HEK293T (cell line): ENCODE results near the gene DIP2A.

Source experiments
- CTCF ChIA-PET: fragments of 350-600 bp; formaldehyde crosslinking; extraction: SDS; loops from one replicate; lab custom pipeline; 2021; ENCODE audit warnings: antibody characterized with exemption, inconsistent platforms; lab: Yijun Ruan, JAX
- POLR2A ChIA-PET: fragments of 350-600 bp; formaldehyde crosslinking; extraction: SDS; loops from one replicate; lab custom pipeline; 2020; ENCODE audit warnings: antibody characterized with exemption, inconsistent platforms; lab: Yijun Ruan, JAX
- DNase-seq: peaks from one replicate; pipeline ENCODE4 v3.0.0; 2012; ENCODE audit warnings: mixed read lengths; ENCODE audit errors: extremely low spot score
- ARNT ChIP-seq: fragments of 450-650 bp; IDR thresholded peaks from 2 replicates; pipeline ENCODE4 v1.6.1; 2017; ENCODE audit warnings: mild to moderate bottlenecking
- BHLHE40 ChIP-seq: fragments of 450-650 bp; IDR thresholded peaks from 2 replicates; pipeline ENCODE4 v1.6.1; 2016; ENCODE audit warnings: mild to moderate bottlenecking, moderate library complexity, borderline replicate concordance
- CTBP1 ChIP-seq: fragments of 450-650 bp; IDR thresholded peaks from 2 replicates; pipeline ENCODE4 v1.6.1; 2016; ENCODE audit warnings: borderline replicate concordance
- ELF4 ChIP-seq: fragments of 450-650 bp; IDR thresholded peaks from 2 replicates; pipeline ENCODE4 v1.6.1; 2017; ENCODE audit warnings: antibody characterized with exemption
- FOXA1 ChIP-seq: fragments of 450-650 bp; IDR thresholded peaks from 2 replicates; pipeline ENCODE4 v1.6.1; 2016; ENCODE audit warnings: mild to moderate bottlenecking
- FOXK2 ChIP-seq: fragments of 450-650 bp; IDR thresholded peaks from 2 replicates; pipeline ENCODE4 v1.6.1; 2016; ENCODE audit warnings: mild to moderate bottlenecking
- FOXM1 ChIP-seq: fragments of 450-650 bp; IDR thresholded peaks from 2 replicates; pipeline ENCODE4 v1.6.1; 2017; ENCODE audit warnings: mild to moderate bottlenecking, borderline replicate concordance
- HDGF ChIP-seq: fragments of 450-650 bp; IDR thresholded peaks from 2 replicates; pipeline ENCODE4 v1.6.1; 2017; ENCODE audit warnings: antibody characterized with exemption, borderline replicate concordance
- L3MBTL2 ChIP-seq: fragments of 450-650 bp; conservative IDR thresholded peaks from 2 replicates; pipeline ENCODE4 v1.6.1; 2016; ENCODE audit warnings: mild to moderate bottlenecking
- LEF1 ChIP-seq: fragments of 450-650 bp; IDR thresholded peaks from 2 replicates; pipeline ENCODE4 v1.6.1; 2017; ENCODE audit warnings: mild to moderate bottlenecking, borderline replicate concordance
- NFRKB ChIP-seq: fragments of 450-650 bp; IDR thresholded peaks from 2 replicates; pipeline ENCODE4 v1.6.1; 2016; ENCODE audit warnings: mild to moderate bottlenecking, moderate library complexity
- SP1 ChIP-seq: fragments of 450-650 bp; IDR thresholded peaks from 2 replicates; pipeline ENCODE4 v1.6.1; 2017
- SUZ12 ChIP-seq: fragments of 450-650 bp; IDR thresholded peaks from 2 replicates; pipeline ENCODE4 v1.6.1; 2016; ENCODE audit warnings: mild to moderate bottlenecking
- TARDBP ChIP-seq: fragments of 450-650 bp; IDR thresholded peaks from 2 replicates; pipeline ENCODE4 v1.6.1; 2016
- ZNF384 ChIP-seq: fragments of 450-650 bp; IDR thresholded peaks from 2 replicates; pipeline ENCODE4 v1.6.1; 2016
- TF ChIP-seq, protein P1 (sequence below): fragments of 450-650 bp; IDR thresholded peaks from 2 replicates; pipeline ENCODE4 v1.6.1; 2016

The DIP2A gene

DNA sequence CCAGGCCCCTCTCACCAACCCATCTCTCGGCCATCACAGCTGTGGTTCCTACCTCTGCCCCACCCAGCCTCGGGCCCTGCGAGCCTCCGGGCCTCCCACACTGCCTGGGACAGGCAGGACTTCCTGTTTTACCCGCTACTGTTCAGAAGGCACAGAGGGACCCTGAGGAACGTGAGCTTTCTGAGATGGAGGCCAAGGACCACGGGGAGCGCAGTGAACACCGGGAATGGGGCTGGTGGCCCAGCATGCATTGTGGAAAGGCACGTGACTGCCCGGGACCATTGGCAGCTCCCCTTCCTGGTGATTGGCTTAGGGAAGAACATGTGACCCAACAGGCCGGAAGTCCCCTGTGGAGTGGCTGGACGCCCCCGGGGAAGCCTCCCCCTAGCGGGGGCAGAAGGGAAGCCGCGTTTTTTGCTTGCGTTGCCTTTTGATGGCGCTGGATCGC is 139.2 kb downstream of the DIP2A start:
- TF ChIP-seq ARNT: no peak
- TF ChIP-seq SUZ12: no peak
- TF ChIP-seq, protein P1, sequence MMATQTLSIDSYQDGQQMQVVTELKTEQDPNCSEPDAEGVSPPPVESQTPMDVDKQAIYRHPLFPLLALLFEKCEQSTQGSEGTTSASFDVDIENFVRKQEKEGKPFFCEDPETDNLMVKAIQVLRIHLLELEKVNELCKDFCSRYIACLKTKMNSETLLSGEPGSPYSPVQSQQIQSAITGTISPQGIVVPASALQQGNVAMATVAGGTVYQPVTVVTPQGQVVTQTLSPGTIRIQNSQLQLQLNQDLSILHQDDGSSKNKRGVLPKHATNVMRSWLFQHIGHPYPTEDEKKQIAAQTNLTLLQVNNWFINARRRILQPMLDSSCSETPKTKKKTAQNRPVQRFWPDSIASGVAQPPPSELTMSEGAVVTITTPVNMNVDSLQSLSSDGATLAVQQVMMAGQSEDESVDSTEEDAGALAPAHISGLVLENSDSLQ: no peak
- no peak for TF ChIP-seq ELF4
- TF ChIP-seq LEF1: no peak
- no peak for TF ChIP-seq BHLHE40
- no peak for TF ChIP-seq NFRKB
- no peak for TF ChIP-seq FOXM1
- no peak for TF ChIP-seq FOXK2
- no peak for TF ChIP-seq ZNF384
- TF ChIP-seq CTBP1: no peak
- TF ChIP-seq FOXA1: no peak
- no peak for TF ChIP-seq HDGF
- no peak for TF ChIP-seq TARDBP
- TF ChIP-seq L3MBTL2: no peak
- no peak for TF ChIP-seq SP1

DNA sequence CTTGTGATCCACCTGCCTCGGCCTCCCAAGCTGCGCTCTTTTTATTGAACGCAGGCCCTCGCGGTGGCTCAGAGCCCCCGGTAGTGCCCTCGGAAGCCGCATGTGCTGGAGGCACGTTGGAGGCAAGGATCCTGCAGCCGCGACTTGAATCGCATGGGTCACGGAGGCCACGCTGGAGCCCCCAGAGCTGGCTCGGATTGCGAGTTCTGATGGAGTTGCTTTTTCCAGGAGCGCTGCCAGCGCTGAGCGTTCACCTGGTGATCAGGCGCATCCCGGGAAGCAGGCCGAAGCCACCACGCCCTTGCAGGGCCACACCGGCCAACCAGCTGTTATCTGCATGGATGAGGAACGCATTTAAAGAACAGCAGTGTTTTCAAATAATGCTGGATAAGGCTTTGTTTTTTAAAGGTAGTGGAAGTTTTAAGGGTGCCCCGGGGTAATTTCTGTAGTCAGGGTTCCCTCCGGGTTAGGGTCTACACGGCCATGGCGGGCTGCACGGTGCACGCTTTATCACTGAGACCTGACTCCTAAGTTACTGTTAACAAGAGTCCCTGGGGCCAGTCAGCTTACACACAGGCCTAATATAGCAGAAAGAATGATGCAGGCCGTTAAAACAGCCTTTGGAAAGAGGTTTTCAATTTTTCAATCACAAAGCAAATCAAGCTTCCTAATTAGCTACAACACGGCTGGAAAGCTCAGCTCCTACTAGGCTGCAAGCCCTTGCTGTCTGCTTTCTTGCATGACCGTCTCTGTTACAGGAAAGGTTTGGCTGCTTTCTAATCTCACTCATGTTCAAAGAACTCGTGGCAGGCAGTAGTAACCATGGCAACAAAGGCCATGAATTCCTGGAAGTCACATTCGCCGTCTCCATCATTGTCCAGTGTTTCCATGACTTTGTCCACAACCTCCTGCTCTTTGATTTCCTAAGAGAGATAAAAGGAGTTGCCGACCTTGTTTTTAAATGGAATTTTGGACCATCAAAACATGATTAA is 140.2 kb downstream of the DIP2A start:
- ChIA-PET POLR2A (no interaction called here), CTCF (no interaction called here)
- TF ChIP-seq SUZ12: no peak
- TF ChIP-seq FOXK2: no peak
- no peak for TF ChIP-seq SP1
- TF ChIP-seq NFRKB: no peak
- no peak for TF ChIP-seq ELF4
- TF ChIP-seq BHLHE40: no peak
- no peak for TF ChIP-seq LEF1
- TF ChIP-seq HDGF: no peak
- no peak for TF ChIP-seq ZNF384
- TF ChIP-seq ARNT: no peak
- no peak for TF ChIP-seq FOXM1
- no peak for TF ChIP-seq CTBP1
- TF ChIP-seq, protein P1: no peak
- no peak for TF ChIP-seq FOXA1
- no peak for DNase-seq

More for the DNA sequence above, 139.2 kb downstream of the DIP2A start:
- no peak for DNase-seq
- ChIA-PET CTCF (no interaction called here), POLR2A (interaction anchor here (1.4 kb wide), 1 partner anchor 38 kb away, joined by 3 read pairs; the partner anchor contains the start of gene PRMT2)

DNA sequence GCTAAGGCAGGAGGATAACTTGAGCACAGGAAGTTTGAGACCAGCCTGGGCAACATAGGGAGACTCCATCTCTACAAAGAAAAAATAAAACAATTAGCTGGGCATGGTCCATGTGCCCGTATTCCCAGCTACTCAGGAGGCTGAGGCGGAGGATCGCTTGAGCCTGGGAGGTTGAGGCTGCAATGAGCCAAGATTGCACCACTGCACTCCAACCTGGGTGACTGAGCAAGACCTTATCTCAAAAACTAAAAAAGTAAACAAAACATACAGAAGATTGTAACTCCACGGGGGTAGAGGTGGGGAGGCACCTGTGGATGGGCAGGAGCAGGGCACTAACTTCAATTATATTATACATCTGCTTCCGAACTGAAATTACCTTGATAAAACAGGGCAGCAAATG is 141.6 kb downstream of the DIP2A start:
- TF ChIP-seq FOXK2: no peak
- TF ChIP-seq HDGF: no peak
- TF ChIP-seq, protein P1: no peak
- no peak for TF ChIP-seq BHLHE40
- ChIA-PET CTCF (no interaction called here), POLR2A (no interaction called here)
- DNase-seq: no peak

DNA sequence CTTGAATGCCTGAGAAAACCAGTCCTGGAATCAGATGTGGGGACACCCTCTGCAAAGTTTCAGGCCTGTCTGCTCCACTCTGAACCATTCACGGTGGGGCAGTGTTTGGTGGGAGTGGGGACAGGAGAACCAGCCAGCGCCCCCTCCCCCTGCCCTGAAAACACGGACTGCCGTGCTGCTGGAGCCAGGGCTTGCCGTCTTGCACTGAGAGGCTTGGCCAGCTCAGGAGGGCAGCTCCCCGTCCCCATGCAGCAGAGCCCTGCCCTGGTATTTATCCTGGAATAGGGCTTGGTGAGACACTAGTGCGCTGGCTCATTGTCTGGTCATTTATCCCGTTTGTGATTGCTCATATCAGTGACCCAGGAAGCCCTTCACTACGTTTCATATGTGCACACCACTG is 142.3 kb downstream of the DIP2A start:
- POLR2A ChIA-PET: no interaction called here
- CTCF ChIA-PET: no interaction called here
- DNase-seq: no peak
- no peak for TF ChIP-seq FOXA1
- no peak for TF ChIP-seq CTBP1
- no peak for TF ChIP-seq ZNF384
- no peak for TF ChIP-seq HDGF

DNA sequence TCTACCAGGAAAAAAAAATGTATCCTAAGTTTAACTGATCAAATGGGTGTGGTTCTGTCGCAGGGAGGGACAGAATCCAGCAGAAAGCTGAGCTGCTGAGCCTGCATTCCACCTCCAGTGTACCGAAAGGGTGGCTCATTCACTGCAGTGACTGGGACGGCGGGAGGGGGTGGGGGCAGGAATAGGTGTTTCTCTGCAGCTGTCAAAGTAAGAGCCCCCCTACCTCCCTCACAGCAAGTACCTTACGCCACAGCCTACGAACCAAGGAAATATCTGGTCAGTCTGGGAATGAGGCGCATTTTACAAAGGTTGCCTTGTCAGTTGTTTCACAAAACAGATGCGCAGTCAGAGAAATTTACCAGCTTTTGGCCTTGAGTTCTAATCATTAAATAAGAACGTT is 144.5 kb downstream of the DIP2A start:
- POLR2A ChIA-PET: no interaction called here
- no peak for TF ChIP-seq L3MBTL2
- TF ChIP-seq FOXK2: no peak
- TF ChIP-seq, protein P1: no peak
- TF ChIP-seq NFRKB: no peak
- no peak for TF ChIP-seq LEF1
- TF ChIP-seq ZNF384: no peak
- TF ChIP-seq TARDBP: no peak
- no peak for TF ChIP-seq FOXA1
- TF ChIP-seq CTBP1: no peak
- TF ChIP-seq HDGF: no peak
- TF ChIP-seq FOXM1: no peak
- TF ChIP-seq ARNT: no peak
- no peak for TF ChIP-seq BHLHE40
- no peak for TF ChIP-seq SUZ12
- no peak for TF ChIP-seq ELF4
- no peak for TF ChIP-seq SP1
- DNase-seq: no peak
- CTCF ChIA-PET: no interaction called here

DNA sequence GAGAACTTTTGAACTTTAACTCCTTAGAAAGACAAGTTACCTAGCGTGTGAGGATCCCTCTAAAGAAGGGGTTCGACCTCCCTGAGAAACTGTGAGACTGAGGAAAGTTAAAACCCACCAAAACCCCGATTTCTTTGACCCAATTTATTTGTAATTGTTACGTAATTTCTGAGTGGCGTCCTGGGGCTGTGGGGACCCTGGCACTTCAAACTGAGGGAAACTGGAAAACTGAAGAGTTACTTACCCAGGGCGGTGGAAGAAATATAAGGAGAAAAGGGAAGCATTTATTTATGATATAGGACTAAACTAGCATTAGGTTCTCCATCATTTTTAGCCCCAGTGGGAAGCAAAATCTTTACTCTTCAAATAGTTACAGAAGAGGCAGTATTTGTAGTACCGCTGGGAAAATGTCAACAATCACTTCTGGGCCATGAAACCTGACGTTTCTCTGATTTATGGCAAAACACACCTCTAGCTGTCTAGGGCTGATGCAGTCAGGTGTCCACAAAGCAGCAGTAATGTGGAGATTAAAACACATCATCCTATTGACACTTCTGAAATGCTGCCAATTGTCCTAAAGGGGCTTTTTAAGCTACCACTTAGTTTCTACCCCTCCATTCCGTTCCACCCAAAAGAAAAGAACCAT is 145.8 kb downstream of the DIP2A start:
- ChIA-PET CTCF (interaction anchor here (0.6 kb wide), 1 partner anchor 9 kb away, joined by 3 read pairs; no protein-coding TSS in a partner anchor), POLR2A (no interaction called here)
- no peak for DNase-seq

More for the DNA sequence above, 145.8 kb downstream of the DIP2A start:
- TF ChIP-seq, protein P1: peak; percentile 76
- no peak for TF ChIP-seq L3MBTL2
